Endothelial cell (in vitro differentiated cells): Measurements from ENCODE around the gene MCOLN2. TPM values are rescaled to one million over a fixed set of nuclear protein-coding genes. Genes with fewer than 3 reads are reported as not detected.
"Not testable (repeated sequence)": the region's sequence is repeated elsewhere in the genome, so short reads cannot be mapped to it uniquely, and the experiment has no call there.

Experiments
- DNase-seq: peaks from one replicate; pipeline ENCODE4 v3.0.0; 2021; ENCODE audit warnings: low spot score
- H3K27ac Mint-ChIP-seq: one replicate; pipeline ENCODE4 v1.8.0; 2021; ENCODE audit warnings: mixed read lengths, inconsistent platforms; ENCODE audit not compliant: unreplicated experiment
- H3K27me3 Mint-ChIP-seq: one replicate; pipeline ENCODE4 v1.8.0; 2021; ENCODE audit warnings: mild to moderate bottlenecking, moderate library complexity, mixed read lengths, inconsistent platforms; ENCODE audit not compliant: unreplicated experiment
- H3K36me3 Mint-ChIP-seq: one replicate; pipeline ENCODE4 v1.8.0; 2021; ENCODE audit warnings: mild to moderate bottlenecking, low read depth, mixed read lengths, inconsistent platforms; ENCODE audit not compliant: unreplicated experiment
- H3K4me1 Mint-ChIP-seq: one replicate; pipeline ENCODE4 v1.8.0; 2021; ENCODE audit warnings: mild to moderate bottlenecking, mixed read lengths, inconsistent platforms; ENCODE audit not compliant: unreplicated experiment
- H3K4me3 Mint-ChIP-seq: one replicate; pipeline ENCODE4 v1.8.0; 2021; ENCODE audit warnings: mild to moderate bottlenecking, mixed read lengths, inconsistent platforms; ENCODE audit not compliant: unreplicated experiment
- H3K9me3 Mint-ChIP-seq: one replicate; pipeline ENCODE4 v1.8.0; 2021; ENCODE audit warnings: mixed read lengths, inconsistent platforms; ENCODE audit not compliant: unreplicated experiment
- CTCF ChIP-seq: fragments of 200-600 bp; sonication (generic); IDR thresholded peaks from one replicate; pipeline ENCODE4 v1.5.0; 2021; ENCODE audit warnings: antibody characterized with exemption; ENCODE audit not compliant: unreplicated experiment
- total RNA-seq: library from RNA; stranded (reverse); fragmentation: NEBNext Ultra II Directional; extraction: Animal tissue kit (Norgen Biotek cat#: 25700); gene quantifications from one replicate; pipeline ENCODE4 v1.2.1, GENCODE V29; 2021; ENCODE audit not compliant: unreplicated experiment

The MCOLN2 gene
- total RNA-seq, 1 donor from 2014 or later: 0.64 TPM

- TF ChIP-seq CTCF: no peak
- H3K27ac Mint-ChIP-seq: no peak overlapping the region
- peaks cover 2% of the 10 kb centered on the region for H3K27me3 Mint-ChIP-seq
- H3K9me3 Mint-ChIP-seq: no peaks in the 10 kb centered on the region
- no peak for DNase-seq
- H3K36me3 Mint-ChIP-seq: no peaks in the 10 kb centered on the region
- no peaks in the 10 kb centered on the region for H3K4me1 Mint-ChIP-seq
- H3K4me3 Mint-ChIP-seq: no peak overlapping the region
These were observed 80.0 kb downstream of the MCOLN2 start for GRCh38 chr1:84916897-84917296.

GRCh38 chr1:84913555-84913892 lies 83.4 kb downstream of the MCOLN2 start:
- no peaks in the 10 kb centered on the region for H3K36me3 Mint-ChIP-seq
- H3K4me3 Mint-ChIP-seq: no peak overlapping the region
- no peaks in the 10 kb centered on the region for H3K4me1 Mint-ChIP-seq
- H3K9me3 Mint-ChIP-seq: no peaks in the 10 kb centered on the region
- no peak for TF ChIP-seq CTCF
- DNase-seq: no peak
- no peak overlapping the region for H3K27ac Mint-ChIP-seq
- H3K27me3 Mint-ChIP-seq: no peaks in the 10 kb centered on the region

GRCh38 chr1:84912726-84913554 lies 84.0 kb downstream of the MCOLN2 start:
- Mint-ChIP-seq H3K4me1 (no peaks in the 10 kb centered on the region), H3K27ac (no peak overlapping the region), H3K9me3 (no peaks in the 10 kb centered on the region), H3K4me3 (no peak overlapping the region), H3K27me3 (no peaks in the 10 kb centered on the region), H3K36me3 (no peaks in the 10 kb centered on the region)
- no peak for TF ChIP-seq CTCF
- no peak for DNase-seq

GRCh38 chr1:84908746-84909464 lies 88.0 kb downstream of the MCOLN2 start:
- DNase-seq, H3K27me3 Mint-ChIP-seq, H3K27ac Mint-ChIP-seq, H3K4me3 Mint-ChIP-seq, H3K9me3 Mint-ChIP-seq, H3K36me3 Mint-ChIP-seq, H3K4me1 Mint-ChIP-seq: not testable (repeated sequence)

GRCh38 chr1:84907095-84907827 lies 89.7 kb downstream of the MCOLN2 start:
- peaks cover under 1% of the 10 kb centered on the region for H3K27me3 Mint-ChIP-seq
- no peaks in the 10 kb centered on the region for H3K4me1 Mint-ChIP-seq
- no peak for DNase-seq
- no peak for TF ChIP-seq CTCF
- H3K27ac Mint-ChIP-seq: no peak overlapping the region
- H3K9me3 Mint-ChIP-seq: no peaks in the 10 kb centered on the region
- no peaks in the 10 kb centered on the region for H3K36me3 Mint-ChIP-seq
- no peak overlapping the region for H3K4me3 Mint-ChIP-seq

GRCh38 chr1:84902727-84903126 lies 94.2 kb downstream of the MCOLN2 start:
- not testable (repeated sequence) for H3K27me3 Mint-ChIP-seq, H3K4me3 Mint-ChIP-seq, H3K9me3 Mint-ChIP-seq, DNase-seq, H3K36me3 Mint-ChIP-seq, H3K4me1 Mint-ChIP-seq, H3K27ac Mint-ChIP-seq
